ENCODE measurements around the gene UBTD2. TPM values are rescaled to one million over a fixed set of nuclear protein-coding genes. Genes with fewer than 3 reads are reported as not detected.
"Not testable (repeated sequence)": the region's sequence is repeated elsewhere in the genome, so short reads cannot be mapped to it uniquely, and the experiment has no call there.

The UBTD2 gene
- total RNA-seq, 1 experiment from 2014 or later = 22.7 TPM

DNA sequence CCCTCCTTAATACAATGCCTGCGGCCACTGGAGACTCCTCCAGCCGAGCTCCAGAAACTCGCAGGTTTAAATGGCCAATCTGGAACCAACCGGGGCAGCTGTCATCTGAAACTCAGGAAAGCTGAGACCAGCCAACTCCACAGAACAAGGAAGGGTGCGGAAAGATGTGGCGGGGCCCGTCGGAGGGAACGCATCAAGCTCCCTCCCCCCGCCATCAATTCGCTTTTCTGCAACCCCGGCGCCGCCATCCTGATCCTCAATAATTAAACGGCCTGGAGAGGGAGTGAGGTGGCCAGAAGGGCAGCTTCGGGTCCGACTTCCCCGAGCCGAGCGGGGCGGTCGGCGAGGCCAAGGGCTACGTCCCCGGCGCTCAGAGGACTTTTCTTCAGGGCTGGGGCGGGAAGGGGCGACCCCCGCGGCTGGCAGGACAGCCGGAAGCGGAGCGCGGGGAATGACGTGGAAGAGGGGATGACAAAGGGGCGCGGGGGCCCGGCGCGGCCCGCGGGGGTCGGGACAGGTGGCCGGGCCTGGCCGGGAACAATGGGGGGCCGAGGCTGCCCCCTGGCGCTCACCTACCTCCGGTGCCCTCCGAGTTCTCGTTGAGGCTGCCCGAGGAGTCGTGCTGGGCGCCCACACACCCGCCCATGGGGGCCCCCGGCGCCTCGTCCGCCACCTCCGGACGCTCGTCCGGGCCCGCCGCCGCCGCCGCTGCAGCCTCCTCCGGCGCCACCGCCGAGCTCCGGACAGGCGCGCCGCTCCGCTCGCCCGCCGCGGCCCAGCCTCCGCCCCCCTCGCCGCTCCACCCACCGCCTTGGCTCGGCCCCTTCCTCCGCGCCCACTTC is at the start of gene UBTD2 (continued):
- TF ChIP-seq IRF2 (CRISPR knock-in tag; IDR thresholded peaks at IDR 0.05; ENCODE audit: borderline replicate concordance, low read depth) = no peak
- TF ChIP-seq, protein P1, sequence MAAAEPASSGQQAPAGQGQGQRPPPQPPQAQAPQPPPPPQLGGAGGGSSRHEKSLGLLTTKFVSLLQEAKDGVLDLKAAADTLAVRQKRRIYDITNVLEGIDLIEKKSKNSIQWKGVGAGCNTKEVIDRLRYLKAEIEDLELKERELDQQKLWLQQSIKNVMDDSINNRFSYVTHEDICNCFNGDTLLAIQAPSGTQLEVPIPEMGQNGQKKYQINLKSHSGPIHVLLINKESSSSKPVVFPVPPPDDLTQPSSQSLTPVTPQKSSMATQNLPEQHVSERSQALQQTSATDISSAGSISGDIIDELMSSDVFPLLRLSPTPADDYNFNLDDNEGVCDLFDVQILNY (CRISPR knock-in tag; IDR thresholded peaks at IDR 0.05) = no peak
- TF ChIP-seq FOXJ3 (CRISPR knock-in tag; IDR thresholded peaks at IDR 0.05; ENCODE audit: borderline replicate concordance) = no peak
- no peak for TF ChIP-seq ARID4B (CRISPR knock-in tag; IDR thresholded peaks at IDR 0.05; ENCODE audit: borderline replicate concordance)
- TF ChIP-seq CREM (CRISPR knock-in tag; IDR thresholded peaks at IDR 0.05) = peak; percentile 14; the same call in 1 of the 2 replicates
- TF ChIP-seq CBFB (CRISPR knock-in tag; IDR thresholded peaks at IDR 0.05; ENCODE audit: low read depth) = no peak
- TF ChIP-seq MYBL2 (CRISPR knock-in tag; IDR thresholded peaks at IDR 0.05) = 0 out of 2 replicates have a peak, but pooled peaks have one; percentile 13
- no peak for TF ChIP-seq ELF4 (CRISPR knock-in tag; IDR thresholded peaks at IDR 0.05; ENCODE audit: low read depth)
- TF ChIP-seq ZNF317 (CRISPR knock-in tag; IDR thresholded peaks at IDR 0.05; ENCODE audit: borderline replicate concordance, low read depth) = no peak
- TF ChIP-seq, protein P2, sequence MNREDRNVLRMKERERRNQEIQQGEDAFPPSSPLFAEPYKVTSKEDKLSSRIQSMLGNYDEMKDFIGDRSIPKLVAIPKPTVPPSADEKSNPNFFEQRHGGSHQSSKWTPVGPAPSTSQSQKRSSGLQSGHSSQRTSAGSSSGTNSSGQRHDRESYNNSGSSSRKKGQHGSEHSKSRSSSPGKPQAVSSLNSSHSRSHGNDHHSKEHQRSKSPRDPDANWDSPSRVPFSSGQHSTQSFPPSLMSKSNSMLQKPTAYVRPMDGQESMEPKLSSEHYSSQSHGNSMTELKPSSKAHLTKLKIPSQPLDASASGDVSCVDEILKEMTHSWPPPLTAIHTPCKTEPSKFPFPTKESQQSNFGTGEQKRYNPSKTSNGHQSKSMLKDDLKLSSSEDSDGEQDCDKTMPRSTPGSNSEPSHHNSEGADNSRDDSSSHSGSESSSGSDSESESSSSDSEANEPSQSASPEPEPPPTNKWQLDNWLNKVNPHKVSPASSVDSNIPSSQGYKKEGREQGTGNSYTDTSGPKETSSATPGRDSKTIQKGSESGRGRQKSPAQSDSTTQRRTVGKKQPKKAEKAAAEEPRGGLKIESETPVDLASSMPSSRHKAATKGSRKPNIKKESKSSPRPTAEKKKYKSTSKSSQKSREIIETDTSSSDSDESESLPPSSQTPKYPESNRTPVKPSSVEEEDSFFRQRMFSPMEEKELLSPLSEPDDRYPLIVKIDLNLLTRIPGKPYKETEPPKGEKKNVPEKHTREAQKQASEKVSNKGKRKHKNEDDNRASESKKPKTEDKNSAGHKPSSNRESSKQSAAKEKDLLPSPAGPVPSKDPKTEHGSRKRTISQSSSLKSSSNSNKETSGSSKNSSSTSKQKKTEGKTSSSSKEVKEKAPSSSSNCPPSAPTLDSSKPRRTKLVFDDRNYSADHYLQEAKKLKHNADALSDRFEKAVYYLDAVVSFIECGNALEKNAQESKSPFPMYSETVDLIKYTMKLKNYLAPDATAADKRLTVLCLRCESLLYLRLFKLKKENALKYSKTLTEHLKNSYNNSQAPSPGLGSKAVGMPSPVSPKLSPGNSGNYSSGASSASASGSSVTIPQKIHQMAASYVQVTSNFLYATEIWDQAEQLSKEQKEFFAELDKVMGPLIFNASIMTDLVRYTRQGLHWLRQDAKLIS (CRISPR knock-in tag; IDR thresholded peaks at IDR 0.05; ENCODE audit: borderline replicate concordance) = no peak
- TF ChIP-seq, protein P3, sequence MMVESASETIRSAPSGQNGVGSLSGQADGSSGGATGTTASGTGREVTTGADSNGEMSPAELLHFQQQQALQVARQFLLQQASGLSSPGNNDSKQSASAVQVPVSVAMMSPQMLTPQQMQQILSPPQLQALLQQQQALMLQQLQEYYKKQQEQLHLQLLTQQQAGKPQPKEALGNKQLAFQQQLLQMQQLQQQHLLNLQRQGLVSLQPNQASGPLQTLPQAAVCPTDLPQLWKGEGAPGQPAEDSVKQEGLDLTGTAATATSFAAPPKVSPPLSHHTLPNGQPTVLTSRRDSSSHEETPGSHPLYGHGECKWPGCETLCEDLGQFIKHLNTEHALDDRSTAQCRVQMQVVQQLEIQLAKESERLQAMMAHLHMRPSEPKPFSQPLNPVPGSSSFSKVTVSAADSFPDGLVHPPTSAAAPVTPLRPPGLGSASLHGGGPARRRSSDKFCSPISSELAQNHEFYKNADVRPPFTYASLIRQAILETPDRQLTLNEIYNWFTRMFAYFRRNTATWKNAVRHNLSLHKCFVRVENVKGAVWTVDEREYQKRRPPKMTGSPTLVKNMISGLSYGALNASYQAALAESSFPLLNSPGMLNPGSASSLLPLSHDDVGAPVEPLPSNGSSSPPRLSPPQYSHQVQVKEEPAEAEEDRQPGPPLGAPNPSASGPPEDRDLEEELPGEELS (CRISPR knock-in tag; IDR thresholded peaks at IDR 0.05) = no peak; the same call in 1 of the 2 replicates
- TF ChIP-seq ZNF232 (CRISPR knock-in tag; IDR thresholded peaks at IDR 0.05) = no peak
- TF ChIP-seq RELA (CRISPR knock-in tag; IDR thresholded peaks at IDR 0.05; ENCODE audit: borderline replicate concordance) = no peak
- TF ChIP-seq SMAD4 (CRISPR knock-in tag; IDR thresholded peaks at IDR 0.05) = no peak
- peak; percentile 36; the same call in 1 of the 2 replicates for TF ChIP-seq FOXP1 (CRISPR knock-in tag; IDR thresholded peaks at IDR 0.05; ENCODE audit: borderline replicate concordance)
- no peak for TF ChIP-seq KAT7 (CRISPR knock-in tag; IDR thresholded peaks at IDR 0.05; ENCODE audit: borderline replicate concordance)
- TF ChIP-seq CTCF (IDR thresholded peaks at IDR 0.05) = no peak
- TF ChIP-seq MLX (CRISPR knock-in tag; IDR thresholded peaks at IDR 0.05) = no peak
- no peak for TF ChIP-seq HMGA2 (CRISPR knock-in tag; IDR thresholded peaks at IDR 0.05)
- no peak for TF ChIP-seq GABPB1 (CRISPR knock-in tag; IDR thresholded peaks at IDR 0.05)

GRCh38 chr5:172326901-172327300 is 43.3 kb upstream of the UBTD2 start:
- CTCF ChIA-PET = not testable (repeated sequence)

More at GRCh38 chr5:172326901-172327300, 43.3 kb upstream of the UBTD2 start:
- DNase-seq (ENCODE audit: low spot score); H3K36me3 Mint-ChIP-seq; H3K4me3 Mint-ChIP-seq; ATAC-seq; H3K9me3 Mint-ChIP-seq; H3K4me1 Mint-ChIP-seq; H3K27ac Mint-ChIP-seq; H3K27me3 Mint-ChIP-seq (ENCODE audit: low read depth): not testable (repeated sequence)
- POLR2A ChIA-PET = interaction anchor here (0.5 kb wide), 1 partner anchor 243 kb away, joined by 7 read pairs; no protein-coding TSS in a partner anchor

Measured in WTC11 (cell line).